CD14-positive monocyte (primary cell): Measurements from ENCODE around the gene SART1. TPM values are rescaled to one million over a fixed set of nuclear protein-coding genes. Genes with fewer than 3 reads are reported as not detected.

Source experiments
- DNase-seq, 3 donors: peaks; one replicate each; pipeline ENCODE4 v3.0.0-alpha.2; 2011 to 2022
- H2AFZ ChIP-seq: 2 replicates; pipeline ENCODE4 v1.6.0; 2012; ENCODE audit warnings: mild to moderate bottlenecking, low read depth, low read length, inconsistent platforms; ENCODE audit not compliant: insufficient read depth, poor library complexity, severe bottlenecking
- H3K27ac ChIP-seq, 2 donors: 1 replicate in 1 of 2; 2 replicates in 1 of 2; pipeline ENCODE4 v1.5.1; 2012 to 2013; ENCODE audit warnings: low read length in 2 of 2, control low read depth in 1 of 2, inconsistent platforms in 1 of 2, low read depth in 1 of 2, mild to moderate bottlenecking in 1 of 2
- H3K27me3 ChIP-seq, 2 donors: one replicate each; pipeline versions ENCODE4 v1.6.0 to v1.6.1; 2011 to 2013; ENCODE audit warnings: low read length in 2 of 2; ENCODE audit not compliant: control insufficient read depth in 2 of 2, insufficient read depth in 2 of 2
- H3K36me3 ChIP-seq, 2 donors: replicated peaks in 1 of 2; 1 replicate in 1 of 2; 2 replicates in 1 of 2; pipeline versions ENCODE4 v1.5.1 to v1.6.1; 2012 to 2013; ENCODE audit warnings: low read length in 2 of 2, control low read depth in 1 of 2, inconsistent platforms in 1 of 2, mild to moderate bottlenecking in 1 of 2; ENCODE audit not compliant: insufficient read depth in 2 of 2, control insufficient read depth in 1 of 2
- H3K4me1 ChIP-seq, 2 donors: 1 replicate in 1 of 2; 2 replicates in 1 of 2; pipeline versions ENCODE4 v1.5.1 to v1.6.1; 2012 to 2013; ENCODE audit warnings: low read length in 2 of 2, control low read depth in 1 of 2, inconsistent platforms in 1 of 2, mild to moderate bottlenecking in 1 of 2, moderate library complexity in 1 of 2; ENCODE audit not compliant: insufficient read depth in 2 of 2, control insufficient read depth in 1 of 2
- H3K4me2 ChIP-seq: replicated peaks from 2 replicates; pipeline ENCODE3; 2012; ENCODE audit warnings: low read length, moderate library complexity, mild to moderate bottlenecking; ENCODE audit not compliant: poor library complexity, severe bottlenecking; ENCODE audit errors: extremely low read depth
- H3K4me3 ChIP-seq, 3 experiments: fragments of 200-600 bp in 1 of 3; sonication (generic) in 1 of 3; replicated peaks in 1 of 3; 1 replicate in 2 of 3; 2 replicates in 1 of 3; pipeline ENCODE4 v1.5.1; 2011 to 2013; ENCODE audit warnings: low read length in 3 of 3, mild to moderate bottlenecking in 3 of 3, control low read depth in 2 of 3, low read depth in 2 of 3, inconsistent platforms in 1 of 3, moderate library complexity in 1 of 3
- H3K79me2 ChIP-seq: 2 replicates; pipeline ENCODE4 v1.6.0; 2012; ENCODE audit warnings: mild to moderate bottlenecking, control low read depth, inconsistent platforms, low read length, moderate library complexity; ENCODE audit not compliant: insufficient read depth
- H3K9ac ChIP-seq: 2 replicates; pipeline ENCODE4 v1.6.0; 2017; ENCODE audit warnings: low read length, mild to moderate bottlenecking; ENCODE audit not compliant: insufficient read depth, poor library complexity, severe bottlenecking
- H3K9me3 ChIP-seq, 2 donors: replicated peaks in 1 of 2; 1 replicate in 1 of 2; 2 replicates in 1 of 2; pipeline versions ENCODE4 v1.5.1 to v1.6.1; 2012 to 2013; ENCODE audit warnings: low read length in 2 of 2, control low read depth in 1 of 2; ENCODE audit not compliant: control insufficient read depth in 1 of 2, insufficient read depth in 1 of 2
- H4K20me1 ChIP-seq: 2 replicates; pipeline ENCODE4 v1.6.0; 2012; ENCODE audit warnings: mild to moderate bottlenecking, low read length, control low read depth, moderate library complexity; ENCODE audit not compliant: insufficient read depth
- H3K27ac Mint-ChIP-seq, 7 donors: one replicate each; pipeline ENCODE4 v1.8.0; 2020; ENCODE audit warnings: mild to moderate bottlenecking in 7 of 7, mixed read lengths in 7 of 7, moderate library complexity in 6 of 7, inconsistent platforms in 2 of 7
- H3K27me3 Mint-ChIP-seq, 3 donors: one replicate each; pipeline ENCODE4 v1.8.0; 2021 to 2022; ENCODE audit warnings: low read depth in 3 of 3, mild to moderate bottlenecking in 3 of 3, mixed read lengths in 3 of 3, moderate library complexity in 3 of 3, inconsistent platforms in 1 of 3
- H3K36me3 Mint-ChIP-seq, 2 donors: one replicate each; pipeline ENCODE4 v1.8.0; 2020; ENCODE audit warnings: mixed read lengths in 2 of 2, inconsistent platforms in 1 of 2, mild to moderate bottlenecking in 1 of 2
- H3K4me1 Mint-ChIP-seq: one replicate; pipeline ENCODE4 v1.8.0; 2020; ENCODE audit warnings: mild to moderate bottlenecking, mixed read lengths
- H3K4me3 Mint-ChIP-seq, 2 donors: one replicate each; pipeline ENCODE4 v1.8.0; 2020; ENCODE audit warnings: mild to moderate bottlenecking in 2 of 2, mixed read lengths in 2 of 2, moderate library complexity in 1 of 2
- H3K9me3 Mint-ChIP-seq, 7 donors: one replicate each; pipeline ENCODE4 v1.8.0; 2020 to 2022; ENCODE audit warnings: mixed read lengths in 7 of 7, mild to moderate bottlenecking in 6 of 7, moderate library complexity in 6 of 7, inconsistent platforms in 2 of 7
- WGBS: methylation state at CpG from one replicate; pipeline ENCODE4 v1.1.5; 2013; ENCODE audit warnings: missing lambda C conversion rate; ENCODE audit not compliant: insufficient coverage; 5-methylcytosine and 5-hydroxymethylcytosine counted together
- intact Hi-C, 2 donors: fragments of 100-400 bp; cut with micrococcal nuclease; formaldehyde crosslinking; loops; one replicate each; pipeline versions ENCODE4 v1.15.0 to v1.15.1; 2023
- polyA plus RNA-seq, 3 donors: library from polyadenylated mRNA; depleted of rRNA in 1 of 3; unstranded in 2 of 3; stranded (reverse) in 1 of 3; fragments of 300-500 nt in 2 of 3; fragments of >200 nt in 1 of 3; fragmentation: Illumina TruSeq in 2 of 3; gene quantifications; 1 replicate in 2 of 3; 2 replicates in 1 of 3; pipeline ENCODE4 v1.2.3, GENCODE V29; 2012 to 2021
- TF ChIP-seq, protein P1 (sequence below): fragments of 200-600 bp; IDR thresholded peaks from one replicate; pipeline ENCODE4 v1.8.0; 2022; ENCODE audit warnings: antibody characterized with exemption, mild to moderate bottlenecking

SART1 gene
- polyA plus RNA-seq, 3 donors: 8.9 to 52.8 (median 16.1) TPM

DNA sequence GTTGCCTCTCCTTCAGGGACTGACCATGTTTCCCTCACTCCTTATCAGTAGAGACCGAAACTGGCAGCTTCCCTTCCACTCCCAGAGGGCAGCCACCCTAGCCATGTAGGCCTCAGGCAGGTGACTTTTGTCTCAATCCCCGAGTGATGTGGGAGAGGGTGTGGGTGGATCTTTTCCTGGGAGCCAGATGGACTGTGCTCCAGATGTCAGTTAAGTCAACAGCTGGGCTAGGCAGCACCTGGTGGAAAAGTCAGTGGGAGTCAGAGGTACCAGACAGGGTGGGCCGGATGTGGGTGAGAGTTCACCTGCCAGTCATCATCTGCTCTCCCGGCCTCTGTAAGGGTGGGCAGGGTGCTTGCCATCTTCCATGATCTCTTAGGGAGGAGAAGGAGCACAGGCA is 42.7 kb downstream of the SART1 start:
- Mint-ChIP-seq H3K36me3 (peaks cover 21 to 43% of the 10 kb centered on the region in 2 donors), H3K9me3 (no peaks in the 10 kb centered on the region), H3K4me3 (no peak overlapping the region), H3K27me3 (peaks cover 0 to 2% (median 0%) of the 10 kb centered on the region in 3 donors), H3K4me1 (peaks cover 21% of the 10 kb centered on the region), H3K27ac (peak overlapping the region in 1 of 7 donors; percentile 69)
- Histone ChIP-seq H3K27ac (no peak overlapping the region), H3K27me3 (no peaks in the 10 kb centered on the region), H3K4me3 (no peak overlapping the region), H3K9me3 (no peaks in the 10 kb centered on the region), H3K79me2 (peaks cover 44% of the 10 kb centered on the region), H3K4me2 (no peak overlapping the region), H2AFZ (no peak overlapping the region), H3K4me1 (peaks cover 16 to 27% of the 10 kb centered on the region in 2 donors), H3K9ac (no peak overlapping the region), H4K20me1 (peaks cover 18% of the 10 kb centered on the region), H3K36me3 (peaks cover 21 to 39% of the 10 kb centered on the region in 2 donors)
- WGBS: 91% methylated on average over 3 of the region's 4 CpGs
- intact Hi-C loops: loop anchor here in 1 of 2 donors (5.0 kb wide), 1 partner anchor 42 kb away; the partner anchor contains the start of gene SART1
- DNase-seq: no peak
- TF ChIP-seq, protein P1, sequence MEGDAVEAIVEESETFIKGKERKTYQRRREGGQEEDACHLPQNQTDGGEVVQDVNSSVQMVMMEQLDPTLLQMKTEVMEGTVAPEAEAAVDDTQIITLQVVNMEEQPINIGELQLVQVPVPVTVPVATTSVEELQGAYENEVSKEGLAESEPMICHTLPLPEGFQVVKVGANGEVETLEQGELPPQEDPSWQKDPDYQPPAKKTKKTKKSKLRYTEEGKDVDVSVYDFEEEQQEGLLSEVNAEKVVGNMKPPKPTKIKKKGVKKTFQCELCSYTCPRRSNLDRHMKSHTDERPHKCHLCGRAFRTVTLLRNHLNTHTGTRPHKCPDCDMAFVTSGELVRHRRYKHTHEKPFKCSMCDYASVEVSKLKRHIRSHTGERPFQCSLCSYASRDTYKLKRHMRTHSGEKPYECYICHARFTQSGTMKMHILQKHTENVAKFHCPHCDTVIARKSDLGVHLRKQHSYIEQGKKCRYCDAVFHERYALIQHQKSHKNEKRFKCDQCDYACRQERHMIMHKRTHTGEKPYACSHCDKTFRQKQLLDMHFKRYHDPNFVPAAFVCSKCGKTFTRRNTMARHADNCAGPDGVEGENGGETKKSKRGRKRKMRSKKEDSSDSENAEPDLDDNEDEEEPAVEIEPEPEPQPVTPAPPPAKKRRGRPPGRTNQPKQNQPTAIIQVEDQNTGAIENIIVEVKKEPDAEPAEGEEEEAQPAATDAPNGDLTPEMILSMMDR: no peak

DNA sequence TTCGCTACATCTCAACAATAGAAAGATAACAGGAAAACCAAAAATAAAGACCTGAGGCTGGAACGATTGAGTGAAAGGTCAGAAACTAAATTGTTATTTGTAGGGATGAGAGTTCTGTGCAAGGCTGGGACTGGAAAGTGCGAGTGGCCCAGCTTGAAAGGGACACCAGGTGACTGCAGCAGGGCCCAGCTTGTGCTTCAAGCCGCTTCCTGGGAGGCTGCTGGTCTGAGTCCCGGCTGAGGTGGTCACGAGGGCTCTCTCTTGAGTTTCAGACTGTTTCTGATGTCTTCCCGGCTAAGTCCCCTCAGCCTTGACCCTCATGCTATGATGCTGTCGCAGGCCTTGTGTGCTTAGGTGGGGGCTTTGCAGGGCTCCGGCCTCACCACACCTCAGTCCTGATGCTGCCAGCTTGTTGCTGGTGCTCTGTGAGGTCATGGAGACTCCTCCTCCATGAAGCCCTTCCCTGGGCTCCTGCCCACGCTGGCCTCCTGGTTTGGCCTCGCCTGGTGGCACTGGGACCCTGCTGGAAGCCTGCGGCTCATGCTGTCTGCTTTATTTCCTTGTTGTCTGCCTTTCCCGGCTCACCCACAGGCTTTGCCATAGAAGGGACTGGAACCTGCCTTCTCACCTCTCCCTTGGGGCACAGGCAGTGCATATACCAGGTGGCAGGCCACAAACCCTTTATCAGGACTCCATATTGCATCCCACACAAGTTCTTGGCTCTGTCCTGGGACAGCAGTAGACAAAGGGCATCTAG is 44.8 kb downstream of the SART1 start:
- H3K4me3 Mint-ChIP-seq: no peak overlapping the region
- peak overlapping the region in 2 of 7 donors; percentile 10 to 12 for H3K27ac Mint-ChIP-seq
- peaks cover 12% of the 10 kb centered on the region for H3K4me1 Mint-ChIP-seq

More for the DNA sequence above, 44.8 kb downstream of the SART1 start:
- 91% methylated on average over 12 of the region's 13 CpGs for WGBS
- Mint-ChIP-seq H3K27me3 (peaks cover 13 to 20% (median 20%) of the 10 kb centered on the region in 3 donors), H3K9me3 (peaks cover 0 to 2% (median 0%) of the 10 kb centered on the region in 7 donors), H3K36me3 (peaks cover 11 to 30% of the 10 kb centered on the region in 2 donors)
- Histone ChIP-seq H3K4me1 (peaks cover 12 to 16% of the 10 kb centered on the region in 2 donors), H2AFZ (no peak overlapping the region), H3K4me3 (no peak overlapping the region), H3K9ac (no peak overlapping the region), H3K27ac (no peak overlapping the region), H3K79me2 (peaks cover 24% of the 10 kb centered on the region), H3K27me3 (peaks cover 4 to 14% of the 10 kb centered on the region in 2 donors), H3K4me2 (no peak overlapping the region), H4K20me1 (peaks cover 5% of the 10 kb centered on the region), H3K9me3 (no peaks in the 10 kb centered on the region), H3K36me3 (peaks cover 10 to 26% of the 10 kb centered on the region in 2 donors)
- TF ChIP-seq, protein P1: no peak
- DNase-seq: no peak
- intact Hi-C loops: no loop called here
